ENCODE measurements around the gene TRPV2.

The TRPV2 gene

DNA sequence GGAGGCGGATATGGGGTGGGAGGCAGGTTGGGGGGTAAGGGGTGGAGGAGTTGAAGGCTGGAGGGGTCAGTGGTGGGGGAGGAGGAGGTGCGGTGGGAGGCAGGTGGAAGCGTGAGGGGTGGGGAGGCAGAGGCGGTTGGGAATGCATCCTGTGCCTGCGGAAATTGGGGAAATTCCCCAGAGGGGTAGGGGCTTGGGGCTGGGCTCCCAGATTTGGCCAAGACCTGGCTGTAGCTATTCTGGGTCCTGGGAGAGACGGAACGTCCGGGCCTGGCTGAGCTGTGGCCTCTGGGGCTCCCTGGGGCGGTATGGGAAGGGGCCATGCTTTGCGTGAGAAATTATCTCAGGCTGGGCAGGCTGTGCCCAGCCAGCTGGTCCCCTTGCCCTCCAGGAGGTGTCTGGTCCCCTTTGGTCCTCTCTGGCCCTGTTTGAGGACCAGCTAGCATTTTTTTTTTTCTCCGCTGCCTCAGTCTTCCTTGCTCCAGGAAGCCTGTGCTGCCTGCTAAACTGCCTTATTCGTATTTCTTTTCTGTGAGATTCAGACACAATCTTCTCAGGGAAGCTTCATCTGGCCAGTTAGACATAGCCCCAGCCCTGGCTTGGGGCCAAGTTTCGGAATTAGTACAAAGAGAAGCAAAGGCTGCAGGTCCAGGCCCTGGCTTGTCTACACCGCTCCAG lies 7.3 kb upstream of the TRPV2 start:
- no peaks in the 10 kb centered on the region for H3K36me3 ChIP-seq (ENCODE audit: insufficient read depth, low read length)
- H3K27me3 ChIP-seq (ENCODE audit: insufficient read depth, low read length), result no peaks in the 10 kb centered on the region
- no peak overlapping the region for H2AFZ ChIP-seq (ENCODE audit: low read length, unreplicated experiment)
- H3K27ac ChIP-seq (ENCODE audit: low read depth, low read length), result peak overlapping the region; percentile 12; the same call in 1 of the 2 replicates
- H3K4me3 ChIP-seq (ENCODE audit: low read depth, low read length), result no peak overlapping the region
- H3K79me2 ChIP-seq (ENCODE audit: control insufficient read depth, insufficient read depth, low read length, unreplicated experiment), result no peaks in the 10 kb centered on the region
- peaks cover 6% of the 10 kb centered on the region for H3K4me1 ChIP-seq (ENCODE audit: control insufficient read depth, insufficient read depth, low read length, unreplicated experiment)

DNA sequence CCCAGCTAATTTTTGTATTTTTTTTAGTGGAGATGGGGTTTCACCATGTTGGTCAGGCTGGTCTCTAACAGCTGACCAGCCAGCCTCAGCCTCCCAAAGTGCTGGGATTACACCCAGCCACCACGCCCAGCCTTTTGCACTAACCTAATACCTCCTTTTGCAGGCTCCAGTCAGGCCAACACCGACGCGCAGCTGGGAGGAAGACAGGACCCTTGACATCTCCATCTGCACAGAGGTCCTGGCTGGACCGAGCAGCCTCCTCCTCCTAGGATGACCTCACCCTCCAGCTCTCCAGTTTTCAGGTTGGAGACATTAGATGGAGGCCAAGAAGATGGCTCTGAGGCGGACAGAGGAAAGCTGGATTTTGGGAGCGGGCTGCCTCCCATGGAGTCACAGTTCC lies 2.0 kb downstream of the TRPV2 start:
- H3K4me1 ChIP-seq (ENCODE audit: control insufficient read depth, insufficient read depth, low read length, unreplicated experiment), result peaks cover 46% of the 10 kb centered on the region
- 0 out of 2 replicates have a peak, but pooled peaks cover 3% of the 10 kb centered on the region for H3K36me3 ChIP-seq (ENCODE audit: insufficient read depth, low read length)
- no peaks in the 10 kb centered on the region for H3K27me3 ChIP-seq (ENCODE audit: insufficient read depth, low read length)
- H3K4me3 ChIP-seq (ENCODE audit: low read depth, low read length), result no peak overlapping the region; the same call in 1 of the 2 replicates
- H2AFZ ChIP-seq (ENCODE audit: low read length, unreplicated experiment), result no peak overlapping the region
- H3K79me2 ChIP-seq (ENCODE audit: control insufficient read depth, insufficient read depth, low read length, unreplicated experiment), result peaks cover 34% of the 10 kb centered on the region
- H3K27ac ChIP-seq (ENCODE audit: low read depth, low read length), result 0 out of 2 replicates have a peak overlapping the region, but pooled peaks have one; percentile 94

GRCh38 chr17:16417896-16418684 lies 2.7 kb downstream of the TRPV2 start:
- H2AFZ ChIP-seq (ENCODE audit: low read length, unreplicated experiment), result no peak overlapping the region
- no peaks in the 10 kb centered on the region for H3K27me3 ChIP-seq (ENCODE audit: insufficient read depth, low read length)
- peaks cover 34% of the 10 kb centered on the region for H3K79me2 ChIP-seq (ENCODE audit: control insufficient read depth, insufficient read depth, low read length, unreplicated experiment)
- H3K4me3 ChIP-seq (ENCODE audit: low read depth, low read length), result no peak overlapping the region
- 0 out of 2 replicates have a peak, but pooled peaks cover 3% of the 10 kb centered on the region for H3K36me3 ChIP-seq (ENCODE audit: insufficient read depth, low read length)
- peaks cover 46% of the 10 kb centered on the region for H3K4me1 ChIP-seq (ENCODE audit: control insufficient read depth, insufficient read depth, low read length, unreplicated experiment)
- H3K27ac ChIP-seq (ENCODE audit: low read depth, low read length), result peak overlapping the region; percentile 94

GRCh38 chr17:16418685-16419068 lies 3.3 kb downstream of the TRPV2 start:
- Histone ChIP-seq H3K36me3 (ENCODE audit: insufficient read depth, low read length) (0 out of 2 replicates have a peak, but pooled peaks cover 3% of the 10 kb centered on the region), H3K27me3 (ENCODE audit: insufficient read depth, low read length) (no peaks in the 10 kb centered on the region), H3K4me3 (ENCODE audit: low read depth, low read length) (no peak overlapping the region; the same call in 1 of the 2 replicates), H3K79me2 (ENCODE audit: control insufficient read depth, insufficient read depth, low read length, unreplicated experiment) (peaks cover 34% of the 10 kb centered on the region), H3K4me1 (ENCODE audit: control insufficient read depth, insufficient read depth, low read length, unreplicated experiment) (peaks cover 46% of the 10 kb centered on the region), H3K27ac (ENCODE audit: low read depth, low read length) (peak overlapping the region; percentile 94), H2AFZ (ENCODE audit: low read length, unreplicated experiment) (no peak overlapping the region)

GRCh38 chr17:16419074-16419928 lies 3.9 kb downstream of the TRPV2 start:
- Histone ChIP-seq H3K4me3 (ENCODE audit: low read depth, low read length) (peak overlapping the region; percentile 64), H2AFZ (ENCODE audit: low read length, unreplicated experiment) (peak overlapping the region; percentile 58), H3K27me3 (ENCODE audit: insufficient read depth, low read length) (no peaks in the 10 kb centered on the region), H3K4me1 (ENCODE audit: control insufficient read depth, insufficient read depth, low read length, unreplicated experiment) (peaks cover 46% of the 10 kb centered on the region), H3K79me2 (ENCODE audit: control insufficient read depth, insufficient read depth, low read length, unreplicated experiment) (peaks cover 34% of the 10 kb centered on the region), H3K36me3 (ENCODE audit: insufficient read depth, low read length) (0 out of 2 replicates have a peak, but pooled peaks cover 3% of the 10 kb centered on the region), H3K27ac (ENCODE audit: low read depth, low read length) (peak overlapping the region; percentile 94)

GRCh38 chr17:16419929-16420271 lies 4.5 kb downstream of the TRPV2 start:
- Histone ChIP-seq H2AFZ (ENCODE audit: low read length, unreplicated experiment) (peak overlapping the region; percentile 58), H3K4me1 (ENCODE audit: control insufficient read depth, insufficient read depth, low read length, unreplicated experiment) (peaks cover 46% of the 10 kb centered on the region), H3K4me3 (ENCODE audit: low read depth, low read length) (peak overlapping the region; percentile 64), H3K27me3 (ENCODE audit: insufficient read depth, low read length) (no peaks in the 10 kb centered on the region), H3K79me2 (ENCODE audit: control insufficient read depth, insufficient read depth, low read length, unreplicated experiment) (peaks cover 34% of the 10 kb centered on the region), H3K27ac (ENCODE audit: low read depth, low read length) (peak overlapping the region; percentile 94), H3K36me3 (ENCODE audit: insufficient read depth, low read length) (0 out of 2 replicates have a peak, but pooled peaks cover 3% of the 10 kb centered on the region)

GRCh38 chr17:16422416-16422815 lies 7.0 kb downstream of the TRPV2 start:
- Histone ChIP-seq H3K36me3 (ENCODE audit: insufficient read depth, low read length) (0 out of 2 replicates have a peak, but pooled peaks cover 3% of the 10 kb centered on the region), H3K4me3 (ENCODE audit: low read depth, low read length) (no peak overlapping the region), H3K79me2 (ENCODE audit: control insufficient read depth, insufficient read depth, low read length, unreplicated experiment) (peaks cover 13% of the 10 kb centered on the region), H3K27me3 (ENCODE audit: insufficient read depth, low read length) (no peaks in the 10 kb centered on the region), H2AFZ (ENCODE audit: low read length, unreplicated experiment) (no peak overlapping the region), H3K27ac (ENCODE audit: low read depth, low read length) (no peak overlapping the region), H3K4me1 (ENCODE audit: control insufficient read depth, insufficient read depth, low read length, unreplicated experiment) (peaks cover 34% of the 10 kb centered on the region)

- H3K4me3 ChIP-seq (ENCODE audit: low read depth, low read length), result no peak overlapping the region
- H3K36me3 ChIP-seq (ENCODE audit: insufficient read depth, low read length), result 0 out of 2 replicates have a peak, but pooled peaks cover 3% of the 10 kb centered on the region
- H3K27ac ChIP-seq (ENCODE audit: low read depth, low read length), result no peak overlapping the region
- no peaks in the 10 kb centered on the region for H3K27me3 ChIP-seq (ENCODE audit: insufficient read depth, low read length)
- H2AFZ ChIP-seq (ENCODE audit: low read length, unreplicated experiment), result no peak overlapping the region
- H3K79me2 ChIP-seq (ENCODE audit: control insufficient read depth, insufficient read depth, low read length, unreplicated experiment), result peaks cover 9% of the 10 kb centered on the region
- peaks cover 25% of the 10 kb centered on the region for H3K4me1 ChIP-seq (ENCODE audit: control insufficient read depth, insufficient read depth, low read length, unreplicated experiment)
These were observed 8.0 kb downstream of the TRPV2 start for GRCh38 chr17:16423226-16423872.

- peaks cover 6% of the 10 kb centered on the region for H3K4me1 ChIP-seq (ENCODE audit: control insufficient read depth, insufficient read depth, low read length, unreplicated experiment)
- H3K27ac ChIP-seq (ENCODE audit: low read depth, low read length), result no peak overlapping the region
- H3K79me2 ChIP-seq (ENCODE audit: control insufficient read depth, insufficient read depth, low read length, unreplicated experiment), result peaks cover 9% of the 10 kb centered on the region
- no peak overlapping the region for H2AFZ ChIP-seq (ENCODE audit: low read length, unreplicated experiment)
- H3K27me3 ChIP-seq (ENCODE audit: insufficient read depth, low read length), result no peaks in the 10 kb centered on the region
- peaks cover 9% of the 10 kb centered on the region; the same call in 1 of the 2 replicates for H3K36me3 ChIP-seq (ENCODE audit: insufficient read depth, low read length)
- H3K4me3 ChIP-seq (ENCODE audit: low read depth, low read length), result no peak overlapping the region
These were observed 9.8 kb downstream of the TRPV2 start for GRCh38 chr17:16425202-16425601.

Data from ACC112 (cell line).